Inflammatory macrophage (primary cell): Measurements from ENCODE around the gene HMGA1.

Experiments used
- DNase-seq, 2 donors: peaks; one replicate each; pipeline ENCODE4 v3.0.0-alpha.2; 2020 to 2022
- total RNA-seq, 18 experiments: gene quantifications; one replicate each; lab custom pipeline; 2026; ENCODE audit warnings: mixed read lengths in 6 of 18, inconsistent platforms in 2 of 18; lab: John Stamatoyannopoulos, UW

Gene HMGA1, protein sequence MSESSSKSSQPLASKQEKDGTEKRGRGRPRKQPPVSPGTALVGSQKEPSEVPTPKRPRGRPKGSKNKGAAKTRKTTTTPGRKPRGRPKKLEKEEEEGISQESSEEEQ
- total RNA-seq, result 50.3 to 165 (median 88.4) reads per million in 18 experiments

DNA sequence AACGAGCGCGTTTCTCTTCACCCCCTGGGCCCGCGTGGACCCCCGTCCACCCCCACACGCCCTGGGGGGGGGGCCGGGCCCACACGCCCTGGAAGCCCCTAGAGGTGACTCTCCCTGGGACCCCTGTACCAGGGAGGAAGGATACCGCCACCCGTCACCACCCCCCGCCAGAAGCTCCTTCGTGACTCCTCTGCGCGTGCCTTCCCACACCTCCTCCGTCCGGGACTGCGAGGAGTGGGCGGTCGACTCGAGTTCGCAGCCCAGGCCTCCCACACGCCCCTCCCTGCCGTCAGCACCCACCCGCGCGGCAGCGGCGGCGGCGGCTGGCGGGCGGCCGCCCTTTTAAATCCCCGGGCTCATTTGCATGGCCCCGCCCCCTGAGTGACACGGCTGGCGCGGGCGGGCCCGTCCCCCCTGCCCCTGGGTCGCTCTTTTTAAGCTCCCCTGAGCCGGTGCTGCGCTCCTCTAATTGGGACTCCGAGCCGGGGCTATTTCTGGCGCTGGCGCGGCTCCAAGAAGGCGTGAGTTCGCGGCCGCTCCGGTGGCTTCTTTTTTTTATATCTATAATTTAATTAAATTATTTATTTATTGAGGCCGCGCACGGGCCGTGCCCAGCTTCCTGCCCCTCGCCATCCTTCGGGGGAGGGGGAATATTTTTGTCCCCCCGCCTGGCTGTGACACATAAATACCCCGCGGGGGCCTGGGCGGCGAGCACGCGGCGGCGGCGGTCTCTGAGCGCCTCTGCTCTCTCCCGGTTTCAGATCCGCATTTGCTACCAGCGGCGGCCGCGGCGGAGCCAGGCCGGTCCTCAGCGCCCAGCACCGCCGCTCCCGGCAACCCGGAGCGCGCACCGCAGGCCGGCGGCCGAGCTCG, at the start of gene HMGA1:
Gene HMGA1 (plus strand): TSS at position 431 of the 873 bp plus-strand sequence. CDS start 3,908 bp downstream, outside the sequence.
- peak; percentile 76 to 87 for DNase-seq

- DNase-seq, result peak; percentile 86 to 92
These were observed 46.7 kb upstream of the HMGA1 start for GRCh38 chr6:34189806-34190503.

DNA sequence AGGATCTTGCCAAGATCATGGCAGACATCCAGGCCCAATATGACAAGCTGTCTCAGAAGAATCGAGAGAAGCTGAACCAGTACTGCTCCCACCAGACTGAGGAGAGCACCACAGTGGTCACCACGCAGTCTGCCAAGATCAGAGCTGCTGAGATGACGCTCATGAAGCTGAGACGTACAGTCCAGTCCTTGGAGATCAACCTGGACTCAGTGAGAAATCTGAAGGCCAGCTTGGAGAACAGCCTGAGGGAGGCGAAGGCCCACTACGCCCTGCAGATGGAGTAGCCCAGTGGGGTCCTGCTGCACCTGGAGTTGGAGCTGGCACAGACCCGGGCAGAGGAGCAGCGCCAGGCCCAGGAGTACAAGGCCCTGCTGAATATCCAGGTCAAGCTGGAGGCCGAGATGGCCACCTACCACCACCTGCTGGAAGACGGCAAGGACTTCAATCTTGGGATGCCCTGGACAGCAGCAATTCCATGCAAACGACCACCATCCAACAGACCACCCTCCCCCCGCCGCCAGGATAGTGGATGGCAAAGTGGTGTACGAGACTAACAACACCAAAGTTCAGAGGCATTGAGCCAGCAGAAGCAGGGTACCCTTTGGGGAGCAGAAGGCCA, 46.1 kb upstream of the HMGA1 start:
- peak in 1 of 2 donors; percentile 16 for DNase-seq

DNA sequence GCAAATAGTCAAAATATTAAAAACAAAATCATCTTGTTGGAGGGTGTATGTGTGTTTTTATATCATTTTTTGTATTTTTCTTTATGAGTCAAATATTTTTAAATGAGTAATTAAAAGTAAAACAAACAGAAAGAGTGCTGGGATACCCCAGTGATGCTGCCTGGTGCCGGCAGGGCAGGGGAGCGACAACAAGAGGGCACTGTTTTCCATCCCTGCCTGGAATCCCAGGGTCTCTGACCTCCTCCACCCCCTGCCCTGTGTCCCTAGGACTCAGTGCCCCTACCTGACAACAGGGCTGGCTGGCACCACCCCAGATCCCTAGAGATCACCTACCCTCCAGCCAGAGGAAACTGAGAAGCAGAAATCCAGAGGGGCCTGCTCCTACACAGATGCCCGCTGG, 41.9 kb upstream of the HMGA1 start:
- DNase-seq, result no peak

- DNase-seq, result no peak
These were observed 41.0 kb upstream of the HMGA1 start for GRCh38 chr6:34195726-34196115.

DNA sequence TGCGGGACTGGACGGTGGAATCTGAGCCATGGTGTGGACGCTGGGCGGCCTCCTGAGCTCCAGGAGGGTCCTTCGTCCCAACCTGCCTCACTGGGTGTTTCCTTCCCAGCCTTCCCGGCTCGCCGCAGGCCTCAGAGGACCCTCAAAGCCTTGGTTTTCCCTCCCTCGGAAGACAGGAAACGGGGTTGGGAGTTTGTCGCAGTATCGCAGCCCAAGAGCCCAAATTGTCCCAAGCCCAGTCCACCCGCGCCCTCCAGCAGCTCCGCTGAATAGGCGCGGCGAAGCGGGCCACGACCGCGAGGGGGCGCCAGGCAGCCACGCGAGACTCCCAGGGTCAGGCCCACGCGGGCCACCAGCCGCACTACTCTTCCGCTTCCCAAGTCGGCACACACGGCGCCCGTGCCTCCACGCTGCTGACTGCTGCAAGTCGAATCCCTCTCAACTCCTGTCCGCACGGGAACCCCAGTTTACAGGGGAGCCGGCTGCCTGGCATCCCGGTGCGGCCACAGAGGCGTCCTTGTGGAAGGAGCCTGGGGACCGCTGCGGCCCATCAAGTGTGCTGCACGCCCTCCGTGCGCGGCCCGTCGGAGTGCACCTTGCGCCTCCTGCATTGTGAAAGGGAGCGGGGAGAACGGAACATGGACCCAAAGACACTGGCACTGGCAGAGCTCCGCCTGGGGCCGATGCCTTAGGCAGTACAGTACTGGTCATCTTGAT, 40.4 kb upstream of the HMGA1 start:
- DNase-seq, result peak; percentile 90 to 92

GRCh38 chr6:34196833-34197195, 39.9 kb upstream of the HMGA1 start:
- no peak for DNase-seq

DNA sequence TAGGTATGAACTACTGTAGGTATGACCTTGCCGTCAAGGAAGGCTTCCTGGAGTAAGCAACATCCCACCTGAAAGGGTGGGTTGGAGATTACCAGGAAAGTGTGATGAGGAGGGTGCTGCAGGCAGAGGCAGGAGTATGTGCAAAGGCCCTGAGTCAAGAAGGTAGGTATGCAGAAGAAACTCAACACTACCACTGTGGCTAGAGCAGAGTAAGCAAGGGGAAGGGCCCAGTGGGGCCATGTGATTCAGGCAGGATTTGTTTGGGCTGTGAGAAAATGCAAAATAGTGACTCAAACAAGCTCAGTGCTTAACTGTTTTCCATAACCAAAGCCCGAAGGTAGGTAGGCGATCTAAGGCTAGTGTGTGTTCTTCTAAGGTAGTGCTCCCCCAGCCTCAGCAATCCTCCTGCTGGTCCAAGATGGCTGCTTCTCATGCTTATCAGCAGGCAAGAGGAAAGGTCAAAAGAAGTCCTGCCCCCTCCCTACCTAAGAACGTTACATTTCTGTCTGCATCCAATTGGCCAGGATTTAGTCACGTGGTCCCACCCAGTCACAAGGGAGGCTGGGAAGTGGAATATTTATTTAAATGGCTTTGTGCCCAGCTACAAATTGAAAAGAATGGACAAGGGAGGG, 36.2 kb upstream of the HMGA1 start:
- no peak for DNase-seq

GRCh38 chr6:34201455-34202107, 35.1 kb upstream of the HMGA1 start:
- DNase-seq, result no peak

- peak; percentile 18 to 51 for DNase-seq
These were observed 34.1 kb upstream of the HMGA1 start for GRCh38 chr6:34202329-34203201.

GRCh38 chr6:34204693-34205092, 32.0 kb upstream of the HMGA1 start:
- DNase-seq, result no peak

GRCh38 chr6:34205466-34205865, 31.2 kb upstream of the HMGA1 start:
- peak in 1 of 2 donors; percentile 33 for DNase-seq

- DNase-seq, result no peak
These were observed 30.8 kb upstream of the HMGA1 start for GRCh38 chr6:34205916-34206315.

DNA sequence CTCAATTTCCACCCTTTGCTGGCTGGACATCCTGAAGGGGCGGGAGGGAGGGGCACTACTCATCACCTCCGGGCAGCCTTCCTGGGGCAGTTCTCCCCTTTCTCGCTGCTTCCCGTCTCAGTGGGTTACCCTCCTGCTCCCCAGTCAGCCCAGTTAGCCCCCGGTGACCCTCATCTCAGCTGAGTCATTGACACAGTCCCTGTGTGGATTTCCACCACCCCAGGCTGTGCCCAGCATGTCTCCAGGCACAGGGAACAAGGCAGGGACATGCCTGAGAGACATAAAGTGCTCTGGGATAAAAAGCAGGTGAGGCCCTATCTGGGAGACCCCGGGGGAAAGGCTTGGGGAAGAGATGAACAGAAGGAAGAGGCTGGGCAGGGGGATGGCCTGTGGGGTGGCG, 29.9 kb upstream of the HMGA1 start:
- DNase-seq, result no peak

- peak; percentile 10 to 59 for DNase-seq
These were observed 28.8 kb upstream of the HMGA1 start for GRCh38 chr6:34207695-34208443.

- no peak for DNase-seq
These were observed 22.9 kb upstream of the HMGA1 start for GRCh38 chr6:34213772-34214171.

GRCh38 chr6:34218691-34219090, 18.0 kb upstream of the HMGA1 start:
- DNase-seq, result no peak

DNA sequence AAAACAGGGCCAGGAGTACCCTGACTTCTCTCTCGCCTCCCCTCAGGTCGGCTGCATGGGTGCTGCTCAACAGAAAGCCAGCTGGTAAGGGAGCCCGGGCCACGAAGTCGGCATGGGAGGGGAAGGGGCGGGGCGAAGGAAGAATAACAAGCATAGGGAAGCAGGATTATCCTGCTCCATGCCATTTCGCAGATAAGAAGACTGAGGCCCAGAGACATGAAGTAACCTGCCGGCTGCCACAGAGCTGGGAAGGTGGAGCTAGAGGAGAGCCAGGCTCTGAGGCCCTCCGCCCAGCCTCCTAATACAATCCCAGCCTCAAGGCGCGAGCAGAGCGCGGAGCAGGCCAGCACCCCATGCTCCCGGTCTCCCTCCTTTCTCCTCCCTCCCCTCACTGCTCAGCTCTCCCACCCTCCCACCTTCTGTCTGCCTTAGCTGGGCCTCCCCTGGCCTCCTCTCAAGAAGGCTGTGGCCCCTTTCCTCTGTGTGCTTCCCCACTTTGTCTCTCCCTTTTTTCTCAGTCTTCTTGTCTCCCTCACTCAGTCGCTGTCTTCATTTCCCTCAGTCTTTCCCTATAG, 13.2 kb upstream of the HMGA1 start:
- DNase-seq, result no peak
